Embryonic facial prominence (tissue), 1 donor: Measurements from ENCODE around the gene BCL11A.

Experiments used
- DNase-seq: peaks from one replicate; pipeline ENCODE4 v3.0.0-alpha.2; 2016; ENCODE audit errors: extremely low spot score

BCL11A gene

GRCh38 chr2:60408811-60409530 lies 144.5 kb downstream of the BCL11A start:
- no peak for DNase-seq

GRCh38 chr2:60408207-60408606 lies 145.2 kb downstream of the BCL11A start:
- DNase-seq = no peak

- no peak for DNase-seq
These were observed 146.1 kb downstream of the BCL11A start for GRCh38 chr2:60407398-60407797.

- no peak for DNase-seq
These were observed 147.3 kb downstream of the BCL11A start for GRCh38 chr2:60406192-60406591.

GRCh38 chr2:60405271-60405919 lies 148.1 kb downstream of the BCL11A start:
- DNase-seq = peak; percentile 87
